DMS 273 treated with DMSO at 0.1 percent for 48 hours (cell line): ENCODE measurements around the gene RFC2.

ENCODE experiments used
- DNase-seq: peaks from one replicate; lab custom pipeline; 2025; lab: John Stamatoyannopoulos, UW

RFC2 gene

GRCh38 chr7:74190259-74190658 lies 63.9 kb downstream of the RFC2 start:
- DNase-seq, result no peak

GRCh38 chr7:74187915-74188675 lies 66.1 kb downstream of the RFC2 start:
- no peak for DNase-seq

GRCh38 chr7:74185636-74186035 lies 68.6 kb downstream of the RFC2 start:
- no peak for DNase-seq

DNA sequence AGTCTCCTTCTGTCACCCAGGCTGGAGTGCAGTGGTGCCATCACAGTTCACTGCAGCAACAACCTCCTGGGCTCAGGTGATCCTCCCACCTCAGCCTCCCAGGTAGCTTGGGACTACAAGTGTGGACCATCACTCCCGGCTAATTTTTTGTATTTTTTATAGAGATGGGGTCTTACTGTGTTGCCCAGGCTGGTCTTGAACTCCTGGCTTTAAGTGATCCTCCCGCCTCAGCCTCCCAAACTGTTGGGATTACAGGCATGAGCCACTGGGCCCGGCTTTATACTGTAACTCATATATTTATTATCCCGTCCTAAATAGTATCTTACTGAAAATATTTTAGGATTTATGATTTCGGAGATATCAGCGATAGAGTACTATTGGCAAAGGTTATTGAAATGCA lies 69.2 kb downstream of the RFC2 start:
- DNase-seq, result no peak

- DNase-seq, result no peak
Observed at GRCh38 chr7:74183653-74184450, 70.3 kb downstream of the RFC2 start.

GRCh38 chr7:74183142-74183541 lies 71.1 kb downstream of the RFC2 start:
- no peak for DNase-seq

GRCh38 chr7:74182453-74183090 lies 71.6 kb downstream of the RFC2 start:
- no peak for DNase-seq

DNA sequence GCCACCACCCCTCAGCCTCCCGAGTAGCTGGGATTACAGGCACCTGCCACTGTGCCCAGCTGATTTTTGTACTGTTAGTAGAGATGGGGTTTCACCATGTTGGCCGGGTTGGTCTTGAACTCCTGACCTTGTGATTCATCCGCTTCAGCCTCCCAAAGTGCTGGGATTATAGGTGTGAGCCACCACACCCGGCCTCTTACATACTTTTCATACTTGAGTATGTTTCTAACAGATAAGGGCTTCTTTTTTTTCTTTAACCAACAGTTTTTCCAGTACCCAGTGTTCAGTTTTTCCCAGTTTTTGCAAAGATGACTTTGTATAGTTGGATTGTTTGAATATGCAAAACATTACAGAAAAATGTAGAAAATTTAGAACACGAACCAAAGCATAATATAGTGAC lies 72.4 kb downstream of the RFC2 start:
- DNase-seq, result no peak
